Pancreas (tissue), 10 donors: ENCODE data around the gene IL36RN. TPM values are rescaled to one million over a fixed set of nuclear protein-coding genes. Genes with fewer than 3 reads are reported as not detected.

ENCODE experiments used
- ATAC-seq, 4 donors: fragments of 200-7000 bp; cut with Tn5 transposase; one replicate each; pipeline versions ENCODE4 v1.8.0 to v1.9.1; 2020; ENCODE audit warnings: mild to moderate bottlenecking in 4 of 4, moderate library complexity in 4 of 4
- DNase-seq, 6 donors: peaks; one replicate each; pipeline ENCODE4 v3.0.0-alpha.2; 2020
- FAIRE-seq: peaks from 2 replicates; lab custom pipeline; 2012; peaks lifted over from hg19 to GRCh38; lab: Jason Lieb, UNC
- H3K27ac ChIP-seq, 4 donors: fragments of 200-600 bp; sonication (generic); 1 replicate in 3 of 4; 2 replicates in 1 of 4; pipeline versions ENCODE4 v1.5.0 to v1.8.0; 2020
- H3K27me3 ChIP-seq, 4 donors: fragments of 200-600 bp; one replicate each; pipeline ENCODE4 v1.8.0; 2021
- H3K36me3 ChIP-seq, 3 donors: fragments of 200-600 bp; sonication (generic) in 1 of 3; one replicate each; pipeline versions ENCODE4 v1.5.0 to v1.8.0; 2020 to 2021
- H3K4me1 ChIP-seq, 3 donors: fragments of 200-600 bp; one replicate each; pipeline ENCODE4 v1.8.0; 2021
- H3K4me3 ChIP-seq, 4 donors: fragments of 200-600 bp; sonication (generic) in 2 of 4; one replicate each; pipeline versions ENCODE4 v1.5.0 to v1.8.0; 2020 to 2021
- H3K9me3 ChIP-seq, 4 donors: fragments of 200-600 bp; one replicate each; pipeline ENCODE4 v1.8.0; 2021
- WGBS, 2 donors: extraction: QIAGEN DNeasy Blood & Tissue Kit; methylation state at CpG; one replicate each; pipeline ENCODE4 v1.1.7; 2013; 5-methylcytosine and 5-hydroxymethylcytosine counted together
- intact Hi-C, 3 donors: fragments of 100-400 bp; cut with DNase I; formaldehyde crosslinking; loops; one replicate each; pipeline versions ENCODE4 v1.11.1 to v1.14.2; 2022
- polyA plus RNA-seq, 2 donors: library from polyadenylated mRNA; stranded (reverse); fragments of 200-250 nt; gene quantifications; one replicate each; pipeline ENCODE4 v1.2.3, GENCODE V29; 2013
- total RNA-seq, 6 donors: library from RNA; stranded (reverse); fragmentation: NEBNext Ultra II Directional in 4 of 6; extraction: Animal tissue kit (Norgen Biotek cat#: 25700) in 4 of 6; gene quantifications; one replicate each; pipeline versions ENCODE4 v1.2.1 to v1.2.4, GENCODE V29; 2021 to 2023
- TF ChIP-seq, protein P1 (sequence below), 4 donors: fragments of 200-600 bp; sonication (generic) in 3 of 4; IDR thresholded peaks; one replicate each; pipeline versions ENCODE4 v1.5.0 to v1.8.0; 2021; ENCODE audit warnings: antibody characterized with exemption in 4 of 4
- donor health status: healthy with polysubstance abuse.
- donor health status: DM: no; HTN: no; CAD: no; lungs with moderate emphysema.
- donor health status: DM: no; HTN: no; CAD: no.
- donor health status: control.
- donor health status: control.
- donor health status: Bipolar disorder and iron deficiency.
- donor health status: DM: yes; HTN: yes; CAD: no.
- donor health status: DM: no; HTN: no; CAD: no.
- donor health status: DM: no; HTN: no; CAD: no.
- donor health status: DM: yes; HTN: yes; CAD: no.

The IL36RN gene
- total and polyA plus RNA-seq, 8 donors, result not detected

DNA sequence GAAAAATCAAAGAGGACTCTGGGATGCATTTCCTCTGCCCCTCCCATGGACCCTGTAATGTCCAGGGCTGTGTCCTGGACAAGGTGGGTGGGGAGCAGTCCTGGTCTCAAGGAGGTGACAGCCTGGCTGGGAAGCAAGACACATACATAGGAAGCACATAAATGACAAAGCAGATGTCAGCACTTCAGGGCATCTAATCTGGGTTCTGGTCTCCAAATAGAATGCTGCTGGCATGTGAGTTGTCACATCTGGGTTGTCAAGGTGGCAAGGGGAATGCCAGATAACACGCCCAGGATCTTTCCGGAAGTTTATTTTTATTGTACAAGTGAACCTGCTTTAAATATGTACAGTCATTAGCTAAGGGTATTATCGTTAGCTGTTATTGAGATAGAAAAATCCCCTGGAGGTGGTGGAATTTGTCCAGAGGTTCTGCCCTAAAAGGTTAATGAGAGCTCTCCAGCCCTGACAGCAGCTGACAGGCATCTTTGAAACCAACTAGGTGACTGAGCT, 14.4 kb downstream of the IL36RN start:
- no peak for DNase-seq
- TF ChIP-seq, protein P1, sequence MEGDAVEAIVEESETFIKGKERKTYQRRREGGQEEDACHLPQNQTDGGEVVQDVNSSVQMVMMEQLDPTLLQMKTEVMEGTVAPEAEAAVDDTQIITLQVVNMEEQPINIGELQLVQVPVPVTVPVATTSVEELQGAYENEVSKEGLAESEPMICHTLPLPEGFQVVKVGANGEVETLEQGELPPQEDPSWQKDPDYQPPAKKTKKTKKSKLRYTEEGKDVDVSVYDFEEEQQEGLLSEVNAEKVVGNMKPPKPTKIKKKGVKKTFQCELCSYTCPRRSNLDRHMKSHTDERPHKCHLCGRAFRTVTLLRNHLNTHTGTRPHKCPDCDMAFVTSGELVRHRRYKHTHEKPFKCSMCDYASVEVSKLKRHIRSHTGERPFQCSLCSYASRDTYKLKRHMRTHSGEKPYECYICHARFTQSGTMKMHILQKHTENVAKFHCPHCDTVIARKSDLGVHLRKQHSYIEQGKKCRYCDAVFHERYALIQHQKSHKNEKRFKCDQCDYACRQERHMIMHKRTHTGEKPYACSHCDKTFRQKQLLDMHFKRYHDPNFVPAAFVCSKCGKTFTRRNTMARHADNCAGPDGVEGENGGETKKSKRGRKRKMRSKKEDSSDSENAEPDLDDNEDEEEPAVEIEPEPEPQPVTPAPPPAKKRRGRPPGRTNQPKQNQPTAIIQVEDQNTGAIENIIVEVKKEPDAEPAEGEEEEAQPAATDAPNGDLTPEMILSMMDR (IDR thresholded peaks at IDR 0.05), result no peak
- peak in 2 of 4 donors; percentile 11 to 23 for ATAC-seq
- Histone ChIP-seq H3K36me3 (no peaks in the 10 kb centered on the region), H3K4me1 (no peaks in the 10 kb centered on the region), H3K9me3 (no peaks in the 10 kb centered on the region), H3K27ac (no peak overlapping the region), H3K4me3 (no peak overlapping the region), H3K27me3 (no peaks in the 10 kb centered on the region)
- no peak for FAIRE-seq
- intact Hi-C loops, result no loop called here
- 35 to 56% methylated on average over 3 of the region's 3 CpGs for WGBS, 2 donors

DNA sequence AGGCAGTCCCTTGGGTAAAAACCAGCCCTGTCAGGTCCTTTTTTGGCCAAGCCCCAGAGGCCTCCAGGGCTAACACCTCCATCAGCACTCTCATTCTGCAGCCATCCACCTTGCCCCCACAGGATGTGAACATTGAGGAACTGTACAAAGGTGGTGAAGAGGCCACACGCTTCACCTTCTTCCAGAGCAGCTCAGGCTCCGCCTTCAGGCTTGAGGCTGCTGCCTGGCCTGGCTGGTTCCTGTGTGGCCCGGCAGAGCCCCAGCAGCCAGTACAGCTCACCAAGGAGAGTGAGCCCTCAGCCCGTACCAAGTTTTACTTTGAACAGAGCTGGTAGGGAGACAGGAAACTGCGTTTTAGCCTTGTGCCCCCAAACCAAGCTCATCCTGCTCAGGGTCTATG, 16.0 kb downstream of the IL36RN start:
- FAIRE-seq (no peak), ATAC-seq (no peak)

DNA sequence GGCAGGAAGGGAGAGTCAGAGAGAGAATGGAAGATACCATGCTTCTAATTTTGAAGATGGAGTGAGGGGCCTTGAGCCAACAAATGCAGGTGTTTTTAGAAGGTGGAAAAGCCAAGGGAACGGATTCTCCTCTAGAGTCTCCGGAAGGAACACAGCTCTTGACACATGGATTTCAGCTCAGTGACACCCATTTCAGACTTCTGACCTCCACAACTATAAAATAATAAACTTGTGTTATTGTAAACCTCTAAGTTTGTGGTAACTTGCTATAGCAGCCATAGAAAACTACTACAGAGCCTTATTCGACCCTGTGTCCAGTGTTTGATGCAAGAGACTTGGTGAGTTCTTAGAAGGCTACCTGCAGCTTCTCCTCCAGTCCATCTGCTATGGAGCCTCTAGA, 16.6 kb downstream of the IL36RN start:
- whole genome bisulfite sequencing, 2 donors, result 83 to 95% methylated on average over 3 of the region's 3 CpGs
- DNase-seq (no peak), FAIRE-seq (no peak), ATAC-seq (no peak)
- no peak overlapping the region for H3K27ac ChIP-seq
- H3K9me3 ChIP-seq, result no peaks in the 10 kb centered on the region
- H3K36me3 ChIP-seq, result no peaks in the 10 kb centered on the region
- H3K4me1 ChIP-seq, result no peaks in the 10 kb centered on the region
- no peaks in the 10 kb centered on the region for H3K27me3 ChIP-seq
- TF ChIP-seq, protein P1 (IDR thresholded peaks at IDR 0.05), result no peak
- no peak overlapping the region for H3K4me3 ChIP-seq
- intact Hi-C loops, result no loop called here

More for the DNA sequence above, 16.0 kb downstream of the IL36RN start:
- Histone ChIP-seq H3K27me3 (no peaks in the 10 kb centered on the region), H3K9me3 (no peaks in the 10 kb centered on the region), H3K36me3 (no peaks in the 10 kb centered on the region), H3K4me3 (no peak overlapping the region), H3K4me1 (no peaks in the 10 kb centered on the region), H3K27ac (no peak overlapping the region)
- TF ChIP-seq, protein P1 (IDR thresholded peaks at IDR 0.05), result no peak
- intact Hi-C loops, result no loop called here
- 80 to 91% methylated on average over 5 of the region's 5 CpGs for WGBS, 2 donors
- no peak for DNase-seq

DNA sequence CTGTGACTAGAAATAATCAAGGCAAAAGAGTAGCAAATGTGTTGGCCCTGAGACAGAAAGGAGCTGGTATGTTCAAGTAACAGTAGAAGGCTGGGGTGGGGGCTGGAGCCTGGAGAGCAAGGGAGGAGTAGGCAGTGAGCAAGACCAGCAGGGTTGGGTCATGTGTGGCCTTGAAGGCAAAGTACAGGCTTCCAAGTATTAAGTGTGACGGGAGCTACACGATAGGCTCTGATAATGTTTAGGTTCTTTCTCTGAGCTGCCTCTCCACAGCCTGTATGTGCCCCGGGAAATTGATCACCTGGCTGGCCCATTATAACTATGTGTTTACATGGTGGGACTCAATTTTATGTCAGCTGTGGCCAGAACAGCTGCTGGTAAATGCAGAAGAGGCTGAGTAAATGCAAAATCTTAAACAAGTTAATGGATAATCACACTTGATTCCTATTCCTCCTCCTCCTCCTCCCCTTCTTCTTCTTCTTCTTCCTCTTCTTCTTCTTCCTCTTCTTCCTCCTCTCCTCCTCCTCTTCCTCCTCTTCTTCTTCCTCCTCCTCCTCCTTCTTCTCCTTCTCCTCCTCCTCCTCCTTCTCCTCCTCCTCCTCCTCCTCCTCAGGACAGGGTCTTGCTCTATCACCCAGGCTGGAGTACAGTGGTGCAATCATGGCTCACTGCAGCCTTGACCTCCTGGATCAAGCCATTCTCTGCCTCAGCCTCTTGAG, 18.1 kb downstream of the IL36RN start:
- intact Hi-C loops, result no loop called here
- H3K36me3 ChIP-seq, result no peaks in the 10 kb centered on the region
- peak in 2 of 6 donors; percentile 20 to 33 for DNase-seq
- no peaks in the 10 kb centered on the region for H3K27me3 ChIP-seq
- H3K4me1 ChIP-seq, result no peaks in the 10 kb centered on the region
- 23 to 26% methylated on average over 3 of the region's 3 CpGs for WGBS, 2 donors
- H3K9me3 ChIP-seq, result no peaks in the 10 kb centered on the region
- H3K4me3 ChIP-seq, result no peak overlapping the region
- FAIRE-seq, result no peak
- H3K27ac ChIP-seq, result no peak overlapping the region
- ATAC-seq, result peak; percentile 9 to 77 (median 52)
- TF ChIP-seq, protein P1 (IDR thresholded peaks at IDR 0.05), result no peak

DNA sequence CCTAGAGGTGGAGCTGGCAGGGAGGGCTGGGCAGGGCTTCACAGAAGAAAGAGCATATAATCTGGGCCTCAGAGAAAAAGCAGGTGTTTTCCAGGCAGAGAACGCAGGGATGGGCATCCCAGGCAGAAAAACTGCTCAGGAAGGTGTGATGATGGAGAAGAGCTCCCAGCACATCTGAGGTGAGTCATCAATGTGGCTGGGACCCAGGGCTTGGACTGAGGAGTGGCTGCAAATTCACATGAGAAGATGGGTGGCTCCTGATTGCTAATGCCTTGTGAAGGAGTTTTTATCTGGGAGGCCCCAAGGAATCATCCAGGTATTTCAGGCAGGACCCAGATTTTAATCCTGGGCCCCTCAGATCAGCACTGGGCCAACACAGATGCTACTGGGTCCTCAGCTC, 18.9 kb downstream of the IL36RN start:
- WGBS, 2 donors, result 76 to 88% methylated on average over 1 of the region's 1 CpG
- no peaks in the 10 kb centered on the region for H3K27me3 ChIP-seq
- FAIRE-seq (no peak), DNase-seq (no peak), ATAC-seq (peak in 1 of 4 donors; percentile 60)
- intact Hi-C loops, result no loop called here
- no peaks in the 10 kb centered on the region for H3K9me3 ChIP-seq
- no peaks in the 10 kb centered on the region for H3K4me1 ChIP-seq
- H3K27ac ChIP-seq, result peak overlapping the region in 1 of 4 donors; percentile 13
- no peaks in the 10 kb centered on the region for H3K36me3 ChIP-seq
- TF ChIP-seq, protein P1 (IDR thresholded peaks at IDR 0.05), result no peak
- no peak overlapping the region for H3K4me3 ChIP-seq
